Measurements from ENCODE around the gene NR4A3.

GRCh38 chr9:99813739-99814138 is 7.9 kb upstream of the NR4A3 start:
- no peak for TF ChIP-seq GATA2 (CRISPR knock-in tag; IDR thresholded peaks at IDR 0.05)
- TF ChIP-seq, protein P1, sequence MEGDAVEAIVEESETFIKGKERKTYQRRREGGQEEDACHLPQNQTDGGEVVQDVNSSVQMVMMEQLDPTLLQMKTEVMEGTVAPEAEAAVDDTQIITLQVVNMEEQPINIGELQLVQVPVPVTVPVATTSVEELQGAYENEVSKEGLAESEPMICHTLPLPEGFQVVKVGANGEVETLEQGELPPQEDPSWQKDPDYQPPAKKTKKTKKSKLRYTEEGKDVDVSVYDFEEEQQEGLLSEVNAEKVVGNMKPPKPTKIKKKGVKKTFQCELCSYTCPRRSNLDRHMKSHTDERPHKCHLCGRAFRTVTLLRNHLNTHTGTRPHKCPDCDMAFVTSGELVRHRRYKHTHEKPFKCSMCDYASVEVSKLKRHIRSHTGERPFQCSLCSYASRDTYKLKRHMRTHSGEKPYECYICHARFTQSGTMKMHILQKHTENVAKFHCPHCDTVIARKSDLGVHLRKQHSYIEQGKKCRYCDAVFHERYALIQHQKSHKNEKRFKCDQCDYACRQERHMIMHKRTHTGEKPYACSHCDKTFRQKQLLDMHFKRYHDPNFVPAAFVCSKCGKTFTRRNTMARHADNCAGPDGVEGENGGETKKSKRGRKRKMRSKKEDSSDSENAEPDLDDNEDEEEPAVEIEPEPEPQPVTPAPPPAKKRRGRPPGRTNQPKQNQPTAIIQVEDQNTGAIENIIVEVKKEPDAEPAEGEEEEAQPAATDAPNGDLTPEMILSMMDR (IDR thresholded peaks at IDR 0.05), result no peak
- no peak for TF ChIP-seq MXI1 (IDR thresholded peaks at IDR 0.05; ENCODE audit: low read depth, low read length)
- TF ChIP-seq, protein P2, sequence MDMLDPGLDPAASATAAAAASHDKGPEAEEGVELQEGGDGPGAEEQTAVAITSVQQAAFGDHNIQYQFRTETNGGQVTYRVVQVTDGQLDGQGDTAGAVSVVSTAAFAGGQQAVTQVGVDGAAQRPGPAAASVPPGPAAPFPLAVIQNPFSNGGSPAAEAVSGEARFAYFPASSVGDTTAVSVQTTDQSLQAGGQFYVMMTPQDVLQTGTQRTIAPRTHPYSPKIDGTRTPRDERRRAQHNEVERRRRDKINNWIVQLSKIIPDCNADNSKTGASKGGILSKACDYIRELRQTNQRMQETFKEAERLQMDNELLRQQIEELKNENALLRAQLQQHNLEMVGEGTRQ (IDR thresholded peaks at IDR 0.05; ENCODE audit: borderline replicate concordance, low read depth, low read length), result no peak
